ENCODE measurements around the gene SCN4B.

- TF ChIP-seq CTCF (conservative IDR thresholded peaks at IDR 0.05): no peak
- no peak for TF ChIP-seq EZH2 (IDR thresholded peaks at IDR 0.05; ENCODE audit: low read depth)
Observed at GRCh38 chr11:118155776-118156530, 3.3 kb upstream of the SCN4B start.

Measured in PC-9 (cell line).